ENCODE data around the gene F2RL3. TPM values are rescaled to one million over a fixed set of nuclear protein-coding genes. Genes with fewer than 3 reads are reported as not detected.

The F2RL3 gene
- total and polyA plus RNA-seq, 9 of the 15 experiments (the other 6 are each of a cell fraction or from before 2014, with no cell fraction given), result 1.4 to 27.6 (median 11.9) TPM

DNA sequence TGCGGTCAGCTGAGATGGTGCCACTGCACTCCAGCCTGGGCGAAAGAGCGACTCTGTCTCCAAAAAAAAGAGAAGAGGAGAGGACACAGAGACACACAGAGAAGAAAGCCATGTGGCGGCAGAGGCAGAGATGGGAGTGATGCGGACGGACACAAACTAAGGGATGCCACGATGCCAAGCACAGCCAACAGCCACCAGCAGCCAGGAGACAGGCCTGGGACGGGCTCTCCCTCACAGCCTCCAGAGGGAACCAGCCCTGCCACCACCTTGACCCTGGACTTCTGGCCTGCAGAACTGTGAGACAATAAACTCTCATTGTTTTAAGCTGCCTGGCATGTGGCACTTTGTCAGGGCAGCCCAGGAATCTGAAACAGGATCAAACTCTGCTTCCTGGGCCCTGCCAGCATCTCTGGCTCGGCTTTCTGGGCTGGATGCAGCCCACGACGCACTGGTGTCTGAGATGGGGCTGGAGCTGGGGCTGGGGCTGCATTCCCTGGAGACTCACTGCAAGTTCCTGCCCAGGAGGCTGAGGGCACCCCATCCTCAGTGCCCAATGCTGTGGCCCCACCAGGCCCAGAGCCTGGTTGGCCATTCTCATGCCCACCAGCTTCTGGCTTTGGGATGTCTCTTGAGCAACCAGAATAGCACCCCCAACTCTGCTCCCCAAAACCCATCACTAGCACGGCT, 3.0 kb downstream of the F2RL3 start:
- POLR2A ChIA-PET, result interaction anchor here (0.9 kb wide), 1 partner anchor 66 kb away, joined by 3 read pairs; no protein-coding TSS in a partner anchor
- Histone ChIP-seq H2AFZ (ENCODE audit: low read depth, low read length) (no peak overlapping the region), H3K9me3 (replicated peaks; ENCODE audit: control insufficient read depth, insufficient read depth, low read depth, low read length) (no peaks in the 10 kb centered on the region), H3K79me2 (ENCODE audit: control insufficient read depth, insufficient read depth, low read length) (peaks cover 47% of the 10 kb centered on the region), H3K4me1 (replicated peaks in 1 of 2; ENCODE audit: control insufficient read depth in 2 of 2, insufficient read depth in 2 of 2, low read length in 2 of 2) (peaks cover 48 to 93% of the 10 kb centered on the region in 2 experiments), H3K4me2 (ENCODE audit: insufficient read depth, low read length) (0 out of 2 replicates have a peak overlapping the region, but pooled peaks have one; percentile 1), H3K36me3 (ENCODE audit: control insufficient read depth, insufficient read depth, low read length) (peaks cover 26% of the 10 kb centered on the region; the same call in 2 of the 3 replicates), H3K27me3 (ENCODE audit: control insufficient read depth in 2 of 2, insufficient read depth in 2 of 2, low read length in 2 of 2) (no peaks in the 10 kb centered on the region), H3K9ac (ENCODE audit: insufficient read depth in 1 of 2, low read depth in 2 of 2, low read length in 2 of 2) (peak overlapping the region in 1 of 2 experiments; percentile 88; a peak in 2 of 4 replicates), H4K20me1 (replicated peaks; ENCODE audit: control insufficient read depth, insufficient read depth, low read length) (no peaks in the 10 kb centered on the region), H3K9me1 (ENCODE audit: control insufficient read depth, insufficient read depth, low read length) (no peaks in the 10 kb centered on the region), H3K4me3 (no peak overlapping the region), H3K27ac (ENCODE audit: extremely low read depth, low read depth, low read length) (peak overlapping the region; percentile 100; the same call in 2 of the 3 replicates)
- CTCF ChIA-PET (ENCODE audit: low intra/inter-chr PET ratio), result no interaction called here
- no peak for DNase-seq (ENCODE audit: extremely low read depth in 1 of 4, low spot score in 3 of 4)
- in situ Hi-C loops (cut with MboI) (no loop called here), intact Hi-C loops (cut with micrococcal nuclease) (no loop called here)
- 86% methylated on average over 11 of the region's 12 CpGs for WGBS (ENCODE audit: insufficient coverage, low coverage, missing lambda C conversion rate)
- no peak for FAIRE-seq
- no TSS peak for BruUV-seq (replicated peaks)
- ATAC-seq, result no peak
- TF ChIP-seq SIN3A (IDR thresholded peaks at IDR 0.05; ENCODE audit: borderline replicate concordance in 2 of 2, control insufficient read depth in 1 of 2, low read depth in 2 of 2, low read length in 2 of 2) (no peak), SMAD3 (CRISPR knock-in tag; conservative IDR thresholded peaks at IDR 0.05) (no peak), ZKSCAN1 (IDR thresholded peaks at IDR 0.05; ENCODE audit: low read depth, low read length) (no peak), SP1 (CRISPR knock-in tag; IDR thresholded peaks at IDR 0.05) (no peak), SUPT5H (IDR thresholded peaks at IDR 0.05) (peak; percentile 50; the same call in 1 of the 2 replicates), PHTF2 (CRISPR knock-in tag; IDR thresholded peaks at IDR 0.05) (no peak), L3MBTL2 (IDR thresholded peaks at IDR 0.05) (no peak), ZBTB1 (CRISPR knock-in tag; IDR thresholded peaks at IDR 0.05; ENCODE audit: borderline replicate concordance, low read depth) (no peak), MEF2D (tag; conservative IDR thresholded peaks at IDR 0.05; ENCODE audit: low read depth) (no peak), TCF7 (IDR thresholded peaks at IDR 0.05; ENCODE audit: borderline replicate concordance) (no peak), ZNF124 (CRISPR knock-in tag; IDR thresholded peaks at IDR 0.05) (no peak), SNIP1 (IDR thresholded peaks at IDR 0.05; ENCODE audit: low read depth) (no peak), POLR2G (IDR thresholded peaks at IDR 0.05; ENCODE audit: low read depth, low read length) (peak; percentile 68), FOXM1 (IDR thresholded peaks at IDR 0.05; ENCODE audit: low read depth) (no peak), FOXM1 (CRISPR knock-in tag; IDR thresholded peaks at IDR 0.05; ENCODE audit: low read depth) (no peak), RBM15 (IDR thresholded peaks at IDR 0.05; ENCODE audit: insufficient read depth, low read length) (no peak)
- TF ChIP-seq, protein P1, sequence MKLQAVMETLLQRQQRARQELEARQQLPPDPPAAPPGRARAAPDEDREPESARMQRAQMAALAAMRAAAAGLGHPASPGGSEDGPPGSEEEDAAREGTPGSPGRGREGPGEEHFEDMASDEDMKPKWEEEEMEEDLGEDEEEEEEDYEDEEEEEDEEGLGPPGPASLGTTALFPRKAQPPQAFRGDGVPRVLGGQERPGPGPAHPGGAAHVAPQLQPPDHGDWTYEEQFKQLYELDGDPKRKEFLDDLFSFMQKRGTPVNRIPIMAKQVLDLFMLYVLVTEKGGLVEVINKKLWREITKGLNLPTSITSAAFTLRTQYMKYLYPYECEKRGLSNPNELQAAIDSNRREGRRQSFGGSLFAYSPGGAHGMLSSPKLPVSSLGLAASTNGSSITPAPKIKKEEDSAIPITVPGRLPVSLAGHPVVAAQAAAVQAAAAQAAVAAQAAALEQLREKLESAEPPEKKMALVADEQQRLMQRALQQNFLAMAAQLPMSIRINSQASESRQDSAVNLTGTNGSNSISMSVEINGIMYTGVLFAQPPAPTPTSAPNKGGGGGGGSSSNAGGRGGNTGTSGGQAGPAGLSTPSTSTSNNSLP (IDR thresholded peaks at IDR 0.05; ENCODE audit: borderline replicate concordance, low read depth, low read length), result no peak
